Stimulated activated CD4-positive, alpha-beta T cell treated with anti-CD3 and anti-CD28 coated beads, Interleukin-4, amount 100 ng/mL, for 24 hours (primary cell): ENCODE measurements around the gene SLC12A9.

Experiments
- DNase-seq: peaks from one replicate; pipeline ENCODE4 v3.0.0-alpha.2; 2020

Gene SLC12A9

DNA sequence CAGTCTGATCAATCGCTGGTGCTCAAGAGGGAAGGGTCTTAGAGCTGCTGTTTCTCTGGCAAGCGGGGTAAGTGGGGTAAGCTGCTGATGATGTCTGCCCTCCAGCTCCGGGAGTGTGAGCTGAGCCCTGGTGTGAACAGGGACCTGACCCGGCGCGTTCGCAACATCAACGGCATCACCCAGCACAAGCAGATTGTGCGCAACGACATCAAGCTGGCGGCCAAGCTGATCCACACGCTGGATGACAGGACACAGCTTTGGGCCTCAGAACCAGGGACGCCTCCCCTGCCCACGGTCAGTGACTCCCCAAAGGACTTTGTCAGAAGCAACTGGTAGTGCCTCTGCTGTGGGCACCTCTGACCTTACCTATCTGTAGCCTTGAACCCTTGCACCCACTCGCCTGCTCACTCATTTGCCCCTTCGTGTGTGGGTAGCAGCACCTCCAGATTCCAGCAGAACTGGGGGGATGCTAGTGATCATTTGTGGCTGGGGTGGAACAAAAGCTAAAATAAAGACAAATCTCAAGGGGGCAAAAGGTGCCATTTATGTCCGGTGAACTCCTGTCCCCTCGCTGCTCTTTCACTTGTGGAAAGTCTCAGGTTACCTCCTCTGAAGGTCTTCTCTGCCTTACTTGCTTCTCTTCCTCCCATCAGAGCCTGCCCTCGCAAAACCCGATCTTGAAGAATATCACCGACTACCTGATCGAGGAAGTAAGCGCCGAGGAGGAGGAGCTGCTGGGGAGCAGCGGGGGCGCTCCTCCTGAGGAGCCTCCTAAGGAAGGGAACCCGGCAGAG is 33.8 kb downstream of the SLC12A9 start:
- DNase-seq, result no peak

DNA sequence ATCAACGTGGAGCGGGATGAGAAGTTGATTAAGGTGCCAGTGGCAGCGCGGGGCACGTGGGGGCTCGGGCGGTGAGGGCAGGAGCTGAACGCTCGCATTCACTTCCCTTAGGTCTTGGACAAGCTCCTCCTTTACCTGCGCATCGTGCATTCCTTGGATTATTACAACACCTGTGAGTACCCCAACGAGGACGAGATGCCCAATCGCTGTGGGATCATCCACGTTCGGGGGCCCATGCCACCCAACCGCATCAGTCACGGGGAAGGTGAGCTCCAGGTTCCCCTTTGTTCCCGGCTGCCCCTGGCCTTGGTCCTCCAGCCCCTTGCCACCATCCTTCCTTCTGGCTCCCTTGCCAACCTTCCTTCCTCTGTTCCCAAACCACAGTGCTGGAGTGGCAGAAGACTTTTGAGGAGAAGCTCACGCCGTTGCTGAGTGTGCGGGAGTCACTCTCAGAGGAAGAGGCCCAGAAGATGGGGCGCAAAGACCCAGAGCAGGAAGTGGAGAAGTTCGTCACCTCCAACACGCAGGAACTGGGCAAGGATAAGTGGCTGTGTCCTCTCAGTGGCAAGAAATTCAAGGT is 34.5 kb downstream of the SLC12A9 start:
- DNase-seq, result no peak

GRCh38 chr7:100887516-100888290 is 35.2 kb downstream of the SLC12A9 start:
- DNase-seq, result peak; percentile 55

DNA sequence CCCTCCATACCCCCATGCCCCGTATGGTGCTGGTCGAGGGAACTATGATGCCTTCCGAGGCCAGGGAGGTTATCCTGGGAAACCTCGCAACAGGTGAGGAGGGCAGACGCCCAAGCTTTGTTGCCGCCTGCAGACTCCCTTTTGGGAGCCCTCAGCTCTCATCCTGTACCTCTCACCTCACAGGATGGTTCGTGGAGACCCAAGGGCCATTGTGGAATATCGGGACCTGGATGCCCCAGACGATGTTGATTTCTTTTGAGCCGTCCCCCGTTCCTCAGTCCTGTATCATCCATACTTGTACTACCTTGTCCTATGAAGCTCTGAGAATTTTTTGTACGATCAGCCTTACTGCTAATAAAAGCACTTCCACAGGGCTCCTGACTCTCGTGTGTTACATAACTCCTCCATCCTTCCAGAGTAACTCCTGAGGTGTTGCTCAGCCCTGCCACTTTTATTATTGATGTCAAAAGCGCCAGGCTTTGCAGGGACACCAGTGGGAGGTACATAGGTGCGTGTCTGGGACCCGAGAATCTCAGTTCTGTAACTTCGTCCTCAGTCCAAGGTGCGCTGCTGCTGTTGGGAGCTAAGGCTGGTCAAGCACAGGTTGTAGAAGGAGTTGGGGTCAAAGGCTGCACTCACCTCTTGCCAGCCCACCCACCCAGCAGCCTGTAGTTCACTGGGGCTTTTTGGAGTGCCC is 35.9 kb downstream of the SLC12A9 start:
- no peak for DNase-seq

- no peak for DNase-seq
Observed at GRCh38 chr7:100888988-100889750, 36.7 kb downstream of the SLC12A9 start, which contains the start of gene UFSP1. UFSP1 (minus strand) TSS chr7:100889715; CDS start chr7:100889271, 444 bp downstream.

DNA sequence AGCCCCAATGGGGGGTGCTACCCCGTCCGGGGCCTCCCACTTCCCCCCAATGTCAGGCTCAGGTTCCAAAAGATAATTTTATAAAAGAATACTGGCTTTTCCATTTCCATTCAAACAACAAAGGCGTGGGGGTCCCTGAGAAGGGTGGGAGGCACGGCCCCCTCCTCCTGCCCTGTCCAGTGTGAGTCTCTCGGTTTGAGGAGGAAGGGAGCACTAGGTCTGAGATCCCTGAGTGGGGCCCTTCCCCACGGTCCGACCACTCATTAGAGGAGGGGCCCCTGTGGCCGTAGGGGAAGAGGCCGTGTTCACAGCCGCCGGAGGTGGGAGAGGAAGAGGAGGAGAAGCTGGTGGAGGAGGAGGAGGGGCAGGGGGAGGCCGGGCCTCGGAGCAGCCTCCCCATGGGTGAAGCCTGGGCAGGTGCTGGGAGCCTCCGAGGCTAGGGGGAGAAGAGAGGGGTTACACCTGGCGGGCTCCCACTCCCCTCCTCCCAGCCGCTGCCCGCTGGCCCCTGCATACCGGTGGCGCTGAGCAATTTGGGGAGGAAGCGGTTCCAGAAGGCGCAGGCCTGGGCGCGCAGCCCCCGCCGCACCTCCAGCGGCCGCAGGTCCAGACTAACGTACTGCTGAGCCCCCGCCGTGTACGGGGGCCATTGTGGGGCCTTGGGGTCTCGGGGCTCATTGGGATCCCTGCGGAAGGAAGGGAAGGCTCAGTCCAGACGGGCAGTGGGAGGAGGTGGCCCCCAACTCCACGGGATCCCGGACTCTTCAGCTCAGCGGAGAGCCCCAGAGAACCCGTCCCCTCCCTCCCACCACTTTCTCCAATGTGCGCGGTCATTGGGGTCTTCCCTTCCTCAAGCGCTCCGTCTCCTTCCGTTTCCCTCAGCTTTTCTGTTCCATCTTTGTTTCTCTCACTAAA is 38.4 kb downstream of the SLC12A9 start:
- no peak for DNase-seq

DNA sequence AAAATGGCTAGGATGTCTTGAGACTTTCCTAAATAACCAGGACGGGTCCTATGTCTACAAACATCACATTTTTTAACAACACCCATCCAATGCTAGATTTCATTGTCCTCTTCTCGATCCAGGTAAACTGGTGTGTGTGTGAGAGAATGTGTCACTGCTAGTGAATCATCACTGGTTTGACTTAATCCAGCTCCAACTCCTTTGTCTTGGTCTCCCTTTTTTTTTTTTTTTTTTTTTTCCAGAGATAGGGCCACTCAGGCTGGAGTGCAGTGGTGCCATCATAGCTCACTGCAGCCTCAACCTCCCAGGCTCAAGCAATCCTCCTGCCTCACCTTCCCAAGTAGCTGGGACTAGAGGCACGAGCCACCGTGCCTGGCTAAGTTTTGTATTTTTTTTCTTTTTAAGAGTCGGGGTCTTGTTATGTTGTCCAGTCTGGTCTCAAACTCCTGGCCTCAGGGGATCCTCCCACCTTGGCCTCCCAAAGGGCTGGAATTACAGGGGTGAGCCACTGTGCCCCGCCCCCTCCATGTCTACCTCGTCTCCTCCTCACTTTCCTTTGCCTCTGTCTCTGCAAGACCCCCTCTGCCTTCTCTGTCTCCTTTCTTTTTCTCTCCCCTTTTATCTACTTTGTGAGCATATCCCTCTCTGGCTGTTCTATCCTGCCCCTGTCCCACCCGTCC is 39.2 kb downstream of the SLC12A9 start:
- DNase-seq, result no peak

DNA sequence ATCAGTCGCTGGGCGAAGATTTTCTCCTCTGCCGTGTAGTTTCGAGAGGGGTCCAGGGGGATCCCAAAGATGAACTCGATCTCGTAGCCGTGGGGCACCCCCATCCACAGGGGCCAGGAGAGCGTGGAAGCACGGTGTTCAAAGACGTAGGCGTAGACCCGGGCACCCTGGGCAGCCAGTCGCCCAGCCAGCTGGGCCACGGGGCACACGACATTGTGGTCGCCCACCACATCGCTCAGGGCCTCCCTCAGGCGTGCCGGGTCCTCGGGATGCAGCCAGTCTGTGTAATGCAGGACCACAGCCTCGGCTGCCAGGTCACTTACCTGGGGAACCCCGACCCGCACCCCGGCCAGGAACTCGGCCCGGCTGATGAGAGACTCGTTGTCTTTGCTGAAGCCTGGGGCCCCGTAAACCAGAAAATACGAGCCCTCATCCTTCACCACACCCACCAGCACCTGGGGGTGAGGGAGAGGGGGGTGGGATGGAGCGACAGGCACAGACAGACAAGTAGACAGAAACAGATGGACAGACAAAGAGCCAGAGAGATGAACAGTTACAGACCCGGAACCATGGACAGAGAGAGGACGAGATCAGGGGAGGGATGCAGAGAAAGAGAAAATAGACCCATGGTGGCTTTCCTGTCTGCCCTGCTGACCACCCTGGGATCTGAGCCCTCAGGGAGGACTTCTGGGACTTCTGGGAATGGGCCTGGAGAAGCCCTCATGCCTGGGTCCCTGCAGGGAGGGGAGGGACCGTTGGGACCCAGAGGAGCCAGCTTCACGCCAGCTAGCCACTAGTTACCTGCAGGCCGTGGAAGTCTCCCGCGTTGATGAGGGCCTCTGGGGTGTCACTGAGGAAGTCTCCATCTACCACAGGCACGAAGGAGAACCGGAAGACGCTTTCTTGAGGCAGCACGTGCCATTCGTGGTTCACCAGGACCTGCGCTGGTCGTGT is 40.1 kb downstream of the SLC12A9 start:
- no peak for DNase-seq

DNA sequence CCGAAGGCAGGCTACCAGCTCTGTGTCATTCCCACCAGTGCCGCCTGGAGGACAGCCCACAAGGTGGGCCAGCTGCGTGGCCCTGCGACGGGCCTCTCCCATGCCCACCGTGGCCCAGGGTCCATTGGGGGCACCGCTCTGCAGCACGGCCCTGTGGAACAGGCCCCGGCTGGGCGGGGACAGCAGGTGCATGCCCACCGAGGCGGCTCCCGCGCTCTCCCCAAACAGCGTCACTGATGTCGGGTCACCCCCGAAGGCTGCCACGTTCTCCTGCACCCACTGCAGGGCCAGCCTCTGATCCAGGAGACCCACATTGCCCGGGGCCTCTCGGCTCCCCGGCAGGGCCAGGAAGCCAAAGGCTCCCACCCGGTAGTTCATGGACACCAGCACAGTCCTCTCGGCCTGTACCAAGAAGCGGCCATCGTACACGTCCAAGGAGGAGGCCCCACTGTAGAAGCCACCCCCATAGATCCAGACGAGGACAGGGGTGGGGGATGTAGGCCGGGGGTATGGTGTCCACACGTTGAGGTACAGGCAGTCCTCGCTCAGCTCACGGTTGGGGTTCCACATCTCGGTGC is 40.9 kb downstream of the SLC12A9 start:
- DNase-seq, result no peak

DNA sequence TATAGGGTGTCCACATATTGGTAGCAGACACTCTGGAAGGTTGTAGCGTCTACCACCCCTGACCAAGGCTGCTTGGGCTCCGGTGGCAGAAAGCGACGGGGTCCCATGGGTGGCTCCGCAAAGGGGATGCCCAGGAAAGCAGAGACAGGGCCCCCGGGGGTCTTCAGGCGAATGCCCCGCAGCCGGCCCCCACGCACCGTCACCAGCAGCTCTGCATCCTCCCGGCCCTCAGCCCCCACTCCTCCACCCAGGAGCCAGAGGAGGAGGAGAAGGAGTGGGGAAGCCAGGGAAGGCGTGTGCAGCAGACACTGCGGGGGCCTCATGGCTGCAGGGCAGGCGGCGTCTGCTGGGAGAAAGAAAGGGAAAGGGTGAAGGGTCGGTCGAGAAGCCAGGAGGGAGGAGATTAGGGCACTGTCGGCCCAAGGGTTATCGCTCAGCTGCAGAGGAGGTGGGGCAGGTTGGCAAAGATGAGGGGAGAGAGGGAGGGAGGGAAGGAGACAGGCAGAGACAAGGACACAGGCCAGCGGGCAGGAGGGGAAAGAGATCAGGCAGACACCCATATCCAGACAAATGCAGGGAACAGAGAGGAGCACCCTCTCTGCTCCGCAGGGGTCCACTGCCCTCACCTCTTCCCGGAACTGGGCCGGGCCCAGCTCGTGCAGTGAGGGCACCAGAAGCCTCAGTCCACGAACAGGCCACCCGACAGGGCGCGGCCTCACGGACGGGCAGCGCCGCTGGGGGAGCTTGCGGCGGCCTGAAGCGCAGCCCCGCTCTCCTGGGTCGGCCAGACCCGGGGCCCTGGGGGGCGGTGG is 41.6 kb downstream of the SLC12A9 start:
- DNase-seq, result no peak

GRCh38 chr7:100894860-100895700 is 42.6 kb downstream of the SLC12A9 start:
- DNase-seq, result peak; percentile 55

DNA sequence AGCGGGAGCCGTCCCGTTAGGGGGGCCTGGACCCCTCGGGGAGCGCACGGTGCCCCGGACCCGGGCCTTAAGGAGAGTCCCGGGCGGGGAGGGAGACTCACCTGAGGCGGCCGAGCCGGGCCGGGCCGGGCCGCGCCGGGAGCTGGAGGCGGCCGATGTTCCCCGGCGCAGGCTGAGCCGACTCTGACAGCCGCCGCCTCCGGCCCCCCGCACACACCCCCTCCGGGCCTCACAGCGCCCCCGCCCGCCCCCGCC is 43.1 kb downstream of the SLC12A9 start, which contains the start of gene ACHE:
ACHE (minus strand) TSS at position 188 of the 255 bp plus-strand sequence. CDS start 1,656 bp downstream, outside the sequence.
- no peak for DNase-seq

- DNase-seq, result no peak
Observed at GRCh38 chr7:100895956-100896731, 43.6 kb downstream of the SLC12A9 start.

DNA sequence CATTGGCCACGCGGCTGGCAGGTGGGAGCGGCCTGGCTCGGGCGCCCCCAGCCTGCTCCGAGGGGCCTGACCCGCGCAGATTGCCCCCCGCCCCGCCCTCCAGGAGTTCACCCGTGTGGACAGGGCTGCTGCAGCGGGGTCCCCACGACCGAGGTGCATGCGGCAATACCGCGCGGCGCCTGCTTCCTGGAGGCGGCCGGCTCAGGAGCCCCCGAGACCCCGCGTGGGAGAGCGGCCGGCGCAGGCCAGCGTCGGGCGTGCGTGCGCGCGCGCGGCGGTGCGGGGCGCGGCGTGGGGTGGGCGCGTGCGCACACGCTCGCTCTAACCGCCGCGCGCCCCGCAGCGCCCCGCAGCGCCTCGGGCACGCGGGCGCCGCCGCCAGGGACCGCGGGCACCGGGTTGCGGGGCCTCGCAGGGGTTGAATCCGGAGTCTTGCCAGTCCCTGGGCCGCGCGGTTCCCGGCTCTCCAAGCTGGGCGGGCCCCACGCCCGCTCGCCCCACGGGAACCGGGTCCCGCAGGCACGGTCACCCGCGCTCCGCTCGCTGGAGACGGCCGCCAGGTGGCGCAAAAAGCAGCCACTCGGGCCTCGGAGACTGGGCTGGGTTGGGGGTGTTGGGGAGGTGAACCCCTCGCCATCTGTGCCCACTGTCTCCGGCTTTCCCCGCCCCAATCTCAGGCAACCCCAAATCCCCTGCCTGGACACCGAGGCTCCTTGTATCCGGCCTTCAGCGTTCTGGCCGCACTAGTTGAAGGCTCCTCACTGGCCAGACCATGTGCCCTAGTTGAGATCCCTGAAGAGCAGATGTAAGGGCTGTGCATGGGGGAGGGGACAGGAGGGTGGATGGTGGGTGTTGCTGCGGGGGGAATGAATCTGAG is 44.5 kb downstream of the SLC12A9 start:
- peak; percentile 50 for DNase-seq

GRCh38 chr7:100897772-100898454 is 45.4 kb downstream of the SLC12A9 start:
- no peak for DNase-seq
